ENCODE measurements around the gene ATP8B4.

The ATP8B4 gene

DNA sequence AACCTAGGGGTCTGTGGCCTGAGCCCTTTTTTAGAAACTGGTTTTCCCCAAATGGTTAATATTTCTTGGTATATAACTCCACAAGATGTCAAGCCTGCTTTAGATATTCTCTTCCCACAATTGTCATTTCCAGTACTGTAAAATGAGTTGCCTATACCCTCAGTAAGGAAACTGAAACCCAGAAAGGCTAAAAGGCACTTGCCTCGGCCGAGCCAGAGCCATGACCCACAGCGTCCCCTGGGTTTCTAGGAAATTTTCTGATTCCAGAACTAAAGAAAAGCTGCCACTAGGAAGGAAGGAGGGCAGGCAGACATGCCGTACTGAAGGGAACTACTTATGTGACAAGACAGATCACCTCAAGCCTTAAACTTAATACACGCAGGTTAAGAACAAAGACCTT lies 59.1 kb downstream of the ATP8B4 start:
- DNase-seq = no peak

DNA sequence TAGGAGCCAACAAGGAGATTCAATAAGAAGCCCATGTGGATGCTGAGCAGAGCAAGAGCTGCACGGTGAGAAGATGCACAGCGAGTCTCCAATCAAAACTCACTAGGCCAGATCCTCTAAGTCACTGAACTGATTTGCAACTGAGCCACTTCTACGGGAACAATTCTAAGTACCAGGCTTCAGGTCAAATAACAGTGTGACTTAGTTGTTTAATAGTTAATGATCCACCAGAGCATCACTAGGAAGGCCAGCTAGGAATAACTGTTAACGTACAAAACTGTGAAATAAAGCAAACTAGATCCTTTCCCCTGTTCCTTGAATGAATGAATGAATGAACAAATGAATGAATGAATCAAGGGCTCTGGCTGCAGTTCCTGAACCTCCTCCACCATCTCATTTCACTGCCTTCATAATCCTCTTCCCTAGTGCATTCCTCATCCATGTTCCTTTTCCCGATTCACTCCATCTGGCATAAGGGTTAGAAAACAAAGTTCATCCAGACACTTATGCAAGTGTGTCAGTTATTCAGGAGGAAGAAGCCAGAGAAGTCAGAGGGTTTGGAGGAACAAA lies 59.7 kb downstream of the ATP8B4 start:
- no peak for DNase-seq

DNA sequence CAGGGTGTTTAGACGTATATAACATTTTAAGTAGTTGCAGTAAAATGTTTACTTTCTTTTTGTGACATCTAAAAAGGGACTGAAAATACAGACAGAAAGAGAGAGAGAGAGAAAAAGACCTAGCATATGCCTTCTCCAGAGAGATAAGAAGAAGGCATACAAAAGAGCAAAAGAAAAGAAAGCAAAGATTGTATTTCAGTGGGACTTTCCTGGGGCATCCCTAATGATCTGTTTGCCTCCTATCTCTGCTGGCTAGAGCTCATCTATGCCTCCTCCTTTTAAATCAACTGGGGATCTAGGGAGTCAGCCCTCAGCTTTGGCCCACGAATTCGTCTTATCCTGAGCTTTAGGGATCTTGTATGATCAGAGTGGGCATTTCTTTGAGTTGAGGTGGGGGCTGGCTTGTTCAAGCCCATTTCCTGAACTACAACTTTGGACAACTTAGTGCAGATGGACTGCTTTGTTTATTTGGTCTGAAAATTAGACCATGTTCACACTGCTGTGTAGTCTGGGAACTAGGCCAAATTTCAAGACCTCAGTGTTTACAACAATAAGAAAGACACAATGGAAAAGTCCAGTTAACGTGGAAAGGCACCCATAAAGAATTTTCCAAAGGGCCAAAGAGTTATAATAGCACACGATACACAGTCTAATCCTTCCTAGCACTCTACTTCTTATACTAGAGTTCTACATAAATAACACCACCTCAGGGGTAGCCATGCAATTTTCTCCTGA lies 61.0 kb downstream of the ATP8B4 start:
- DNase-seq = no peak

DNA sequence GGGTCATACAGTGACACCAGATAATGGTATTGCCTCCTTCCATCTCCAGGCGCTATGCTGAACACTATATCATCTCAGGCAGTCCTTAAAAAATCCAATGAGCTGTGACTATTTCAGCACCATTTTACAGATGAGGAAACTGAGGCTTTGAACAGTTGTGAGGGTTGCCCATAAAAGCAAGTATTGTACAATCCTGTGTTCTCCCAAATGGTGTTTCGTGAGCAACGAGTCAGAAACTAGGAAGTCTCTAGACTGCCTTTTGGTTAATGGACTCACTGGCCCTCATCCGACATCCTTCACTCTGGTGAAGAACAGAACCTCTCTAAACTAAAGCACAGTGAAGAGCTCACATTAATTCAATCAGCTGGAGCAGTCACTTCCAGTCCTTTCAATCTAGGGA lies 61.8 kb downstream of the ATP8B4 start:
- no peak for DNase-seq

DNA sequence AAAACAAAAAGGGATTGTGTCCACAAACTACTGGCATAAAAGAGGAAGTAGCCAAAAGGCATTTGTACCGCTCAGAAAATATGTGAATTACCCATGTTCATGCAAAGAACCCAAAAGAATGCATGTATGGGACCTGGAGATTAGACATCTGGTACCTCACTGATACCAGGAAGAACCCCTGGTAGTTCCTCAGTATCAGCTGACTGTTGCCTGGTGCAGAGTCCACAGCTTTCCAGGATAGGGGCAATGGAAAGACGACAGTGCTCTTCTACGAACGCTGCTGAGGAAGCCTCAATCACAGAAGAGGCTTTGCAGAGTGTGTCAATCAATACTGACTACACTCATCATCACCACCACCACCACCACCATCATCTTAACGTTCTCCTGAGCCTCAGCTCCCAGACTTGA lies 63.3 kb downstream of the ATP8B4 start:
- no peak for DNase-seq

DNA sequence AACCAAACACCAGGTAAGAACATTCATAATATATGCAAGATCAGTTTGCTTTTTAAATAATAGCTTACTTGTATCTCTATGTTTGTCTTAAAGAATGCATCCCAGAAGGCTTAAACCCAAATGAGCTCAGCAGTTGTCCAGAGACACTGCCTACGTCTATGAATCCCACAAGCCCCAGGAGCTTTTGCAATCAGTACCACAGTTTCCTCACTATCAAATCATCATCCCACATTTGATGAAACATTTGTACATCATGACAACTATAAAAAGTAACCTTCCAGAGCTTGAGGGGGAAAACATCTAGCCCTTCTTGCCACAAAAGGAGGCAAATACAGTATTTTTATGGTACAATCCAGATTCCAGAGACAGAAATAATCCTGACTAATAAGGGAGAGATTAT lies 63.7 kb downstream of the ATP8B4 start:
- no peak for DNase-seq

- DNase-seq = no peak
Measured at GRCh38 chr15:50053055-50053856, 65.8 kb downstream of the ATP8B4 start.

GRCh38 chr15:50051811-50052419 lies 67.1 kb downstream of the ATP8B4 start:
- no peak for DNase-seq

GRCh38 chr15:50050986-50051743 lies 67.9 kb downstream of the ATP8B4 start:
- DNase-seq = no peak

DNA sequence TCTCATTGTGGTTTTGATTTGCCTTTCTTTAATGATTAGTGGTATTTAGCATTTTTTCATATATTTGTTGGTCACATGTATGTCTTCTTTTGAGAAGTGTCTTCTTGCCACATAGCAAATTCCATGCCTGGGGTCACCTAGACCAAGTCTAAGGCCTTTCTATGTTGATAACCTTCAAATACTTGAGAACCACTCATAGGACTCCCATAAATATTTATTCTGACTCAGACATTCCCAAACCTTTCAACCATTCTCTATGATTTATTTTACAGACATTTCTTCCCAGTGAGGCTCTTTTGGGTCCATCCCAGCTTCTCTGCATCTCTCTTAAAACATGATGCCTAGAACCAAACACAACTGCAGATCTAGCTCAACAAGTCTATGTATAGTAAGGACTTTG lies 69.2 kb downstream of the ATP8B4 start:
- no peak for DNase-seq

DNA sequence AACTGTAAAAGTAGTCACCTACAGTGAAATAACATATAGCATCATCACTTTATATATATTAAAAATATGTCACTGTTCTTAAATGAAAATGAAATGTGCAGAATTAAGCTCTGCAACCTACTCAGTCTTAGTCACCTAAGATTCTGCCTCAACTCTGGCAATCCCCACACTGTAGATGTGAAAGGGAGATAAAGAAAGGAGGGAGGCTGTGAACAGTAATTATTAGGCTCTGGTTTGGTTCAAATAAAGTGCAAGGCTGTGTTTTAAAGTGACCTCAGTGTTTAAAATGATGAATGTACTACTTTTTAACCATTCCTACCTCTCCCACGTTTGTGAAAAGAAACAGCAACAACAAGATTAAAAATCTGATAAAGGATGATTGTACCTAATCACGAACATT lies 72.2 kb downstream of the ATP8B4 start:
- DNase-seq = no peak

DNA sequence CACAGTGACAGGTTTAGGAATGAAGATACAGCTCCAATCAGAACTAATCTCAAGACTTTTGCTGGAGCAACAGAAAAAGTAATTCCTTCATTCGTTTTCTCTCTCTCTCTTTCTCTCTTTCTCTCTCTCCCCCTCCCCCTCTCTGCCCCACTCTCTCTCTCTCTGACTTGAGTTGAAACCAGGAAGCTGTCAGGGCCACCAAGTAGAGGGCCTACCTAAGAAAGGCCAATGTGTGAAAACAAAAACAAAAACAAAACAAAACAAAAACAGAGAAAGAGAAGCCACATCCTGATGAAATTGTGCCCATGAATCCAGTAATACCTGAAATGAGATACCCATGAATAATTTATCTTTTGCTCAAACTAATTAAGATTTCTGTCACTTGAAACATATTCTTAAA lies 72.9 kb downstream of the ATP8B4 start:
- no peak for DNase-seq

- DNase-seq = no peak
Measured at GRCh38 chr15:50044904-50045303, 74.1 kb downstream of the ATP8B4 start.

- DNase-seq = no peak
Measured at GRCh38 chr15:50044406-50044805, 74.6 kb downstream of the ATP8B4 start.

GRCh38 chr15:50042775-50043174 lies 76.3 kb downstream of the ATP8B4 start:
- no peak for DNase-seq

DNA sequence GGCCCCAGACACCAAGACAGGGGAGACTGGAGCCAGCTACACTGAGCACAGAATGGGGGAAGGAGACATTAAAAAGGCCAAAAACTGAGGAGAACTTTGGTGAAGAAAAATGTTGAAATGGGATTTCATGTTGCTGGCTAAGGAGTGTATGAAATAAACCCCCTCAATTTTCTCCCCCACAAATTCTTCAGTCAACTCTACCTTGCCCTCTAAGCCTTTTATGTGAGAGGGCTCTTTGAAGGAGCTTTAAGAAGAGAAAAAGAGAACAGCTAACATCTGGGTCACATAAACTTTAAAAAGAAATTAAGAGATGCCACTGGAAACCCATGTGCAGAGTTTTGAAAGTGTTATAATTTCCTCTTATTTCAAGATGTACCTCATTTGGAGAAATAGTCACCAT lies 88.6 kb downstream of the ATP8B4 start:
- DNase-seq = no peak

GRCh38 chr15:50028326-50028725 lies 90.7 kb downstream of the ATP8B4 start:
- DNase-seq = no peak

GRCh38 chr15:50024281-50024680 lies 94.8 kb downstream of the ATP8B4 start:
- DNase-seq = no peak

GRCh38 chr15:50018491-50018890 lies 100.5 kb downstream of the ATP8B4 start:
- DNase-seq = no peak

DNA sequence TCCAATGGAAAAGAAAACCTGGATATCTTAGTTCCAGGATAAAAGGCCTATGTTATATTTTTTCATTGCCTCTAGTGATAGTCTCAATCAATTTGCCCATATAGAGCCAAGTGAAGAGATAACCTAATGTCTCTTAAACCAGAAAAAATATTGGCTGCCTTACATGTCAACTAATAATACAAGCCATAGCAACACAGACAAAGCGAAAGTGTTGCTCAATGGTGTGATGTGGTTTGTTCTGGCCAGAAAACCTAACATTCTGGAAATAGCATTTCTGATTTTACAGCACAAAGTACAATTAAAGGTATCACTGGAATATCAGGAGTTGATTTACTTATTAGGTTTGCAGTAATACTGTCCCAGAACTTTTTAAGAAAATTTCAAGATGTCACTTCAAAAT lies 101.5 kb downstream of the ATP8B4 start:
- no peak for DNase-seq

DNA sequence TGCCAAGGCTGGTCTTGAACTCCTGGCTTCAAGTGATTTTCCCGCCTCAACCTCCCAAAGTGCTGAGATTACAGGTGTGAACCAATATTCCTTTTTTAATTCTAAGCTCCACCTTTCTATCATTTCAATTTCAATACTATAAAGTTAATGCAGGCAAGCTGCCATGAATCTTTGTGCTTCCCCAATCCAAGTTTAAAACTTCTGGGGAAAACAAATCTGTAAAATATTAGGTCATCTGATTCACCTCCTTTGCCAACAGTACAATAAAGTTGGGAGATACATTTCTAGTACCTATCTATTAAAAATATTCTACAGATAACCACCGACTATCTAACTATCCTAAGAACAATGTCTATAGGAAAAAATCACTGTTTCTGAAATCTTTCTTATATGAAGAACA lies 102.1 kb downstream of the ATP8B4 start:
- no peak for DNase-seq

- DNase-seq = no peak
Measured at GRCh38 chr15:50012790-50013189, 106.2 kb downstream of the ATP8B4 start.

GRCh38 chr15:50009634-50010033 lies 109.4 kb downstream of the ATP8B4 start:
- no peak for DNase-seq

Measured in activated effector memory CD4-positive, alpha-beta T cell treated with anti-CD3 and anti-CD28 coated beads, Interleukin-2, amount 50 U/mL, for 16 hours (primary cell).